GM15510 (cell line): Measurements from ENCODE around the gene S1PR5.

Experiments used
- POLR2A ChIP-seq: IDR thresholded peaks from 3 replicates; pipeline ENCODE4 v1.6.1; 2011; ENCODE audit warnings: borderline replicate concordance; ENCODE audit not compliant: insufficient read length; ENCODE audit errors: extremely low read depth

S1PR5 gene

GRCh38 chr19:10521461-10522171, 4.4 kb upstream of the S1PR5 start:
- TF ChIP-seq POLR2A = no peak

GRCh38 chr19:10520652-10521318, 3.5 kb upstream of the S1PR5 start:
- TF ChIP-seq POLR2A = no peak

DNA sequence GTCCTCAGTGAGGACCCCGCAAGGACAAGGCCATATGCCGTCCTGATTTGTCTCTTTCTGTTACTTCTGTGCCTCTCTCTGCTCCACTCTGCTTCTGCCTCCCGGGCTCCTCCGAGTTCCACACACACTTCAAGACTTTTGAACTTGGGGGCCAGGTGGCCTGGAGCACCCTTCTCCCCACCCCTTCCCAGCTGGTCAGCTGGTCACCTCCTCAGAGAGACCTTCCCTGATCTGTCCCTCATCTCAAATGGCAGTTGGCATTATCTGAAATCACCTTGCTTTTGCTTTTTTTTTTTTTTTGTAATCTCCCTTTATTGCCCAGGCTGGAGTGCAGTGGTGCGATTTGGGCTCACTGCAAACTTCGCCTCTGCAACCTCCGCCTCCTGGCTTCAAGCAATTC, 2.2 kb upstream of the S1PR5 start:
- no peak for TF ChIP-seq POLR2A

DNA sequence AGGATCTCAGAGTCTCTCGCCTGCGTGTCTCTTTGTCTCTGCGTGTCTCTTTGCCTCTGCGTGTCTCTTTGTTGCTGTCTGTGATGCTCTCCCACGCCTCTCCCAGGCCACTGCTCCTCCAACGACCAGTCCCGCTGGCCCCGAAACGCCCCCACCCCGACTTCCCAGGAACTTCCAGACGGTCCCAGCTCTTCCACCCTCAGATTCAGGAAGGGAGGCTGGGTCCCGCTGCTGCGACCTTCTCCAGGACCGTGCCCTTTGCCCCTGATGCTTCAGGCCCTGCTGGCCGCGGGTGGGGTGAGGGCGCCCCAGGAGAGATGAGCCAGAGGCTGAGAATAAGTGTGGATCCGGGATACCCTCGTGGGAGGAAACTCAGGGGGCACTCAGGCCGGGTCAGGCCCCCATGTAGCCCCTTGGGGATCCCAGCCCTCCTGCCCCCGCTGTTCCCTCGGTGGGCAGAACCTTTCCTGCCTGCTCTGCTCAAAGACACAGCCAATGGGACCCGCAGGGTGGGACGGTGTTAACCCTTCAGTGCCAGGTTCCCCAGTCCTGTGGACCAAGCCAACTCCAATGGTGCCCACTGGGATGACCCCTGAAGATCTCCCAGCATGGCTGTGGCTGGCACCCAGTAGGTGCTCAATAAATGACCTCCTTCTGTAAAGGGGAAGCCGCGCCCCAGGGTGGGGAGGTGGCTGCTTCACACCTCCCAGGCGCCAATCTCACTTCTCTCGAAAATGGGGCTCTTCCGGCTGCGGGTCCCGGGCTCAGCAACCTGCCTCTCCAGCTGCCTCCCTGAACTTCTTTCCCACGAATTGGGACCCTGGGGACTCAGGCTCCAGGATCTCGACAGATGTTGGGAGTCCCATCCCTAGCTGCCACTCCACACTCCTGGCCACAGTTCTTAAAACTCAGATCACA, 1.5 kb upstream of the S1PR5 start:
- TF ChIP-seq POLR2A = no peak

DNA sequence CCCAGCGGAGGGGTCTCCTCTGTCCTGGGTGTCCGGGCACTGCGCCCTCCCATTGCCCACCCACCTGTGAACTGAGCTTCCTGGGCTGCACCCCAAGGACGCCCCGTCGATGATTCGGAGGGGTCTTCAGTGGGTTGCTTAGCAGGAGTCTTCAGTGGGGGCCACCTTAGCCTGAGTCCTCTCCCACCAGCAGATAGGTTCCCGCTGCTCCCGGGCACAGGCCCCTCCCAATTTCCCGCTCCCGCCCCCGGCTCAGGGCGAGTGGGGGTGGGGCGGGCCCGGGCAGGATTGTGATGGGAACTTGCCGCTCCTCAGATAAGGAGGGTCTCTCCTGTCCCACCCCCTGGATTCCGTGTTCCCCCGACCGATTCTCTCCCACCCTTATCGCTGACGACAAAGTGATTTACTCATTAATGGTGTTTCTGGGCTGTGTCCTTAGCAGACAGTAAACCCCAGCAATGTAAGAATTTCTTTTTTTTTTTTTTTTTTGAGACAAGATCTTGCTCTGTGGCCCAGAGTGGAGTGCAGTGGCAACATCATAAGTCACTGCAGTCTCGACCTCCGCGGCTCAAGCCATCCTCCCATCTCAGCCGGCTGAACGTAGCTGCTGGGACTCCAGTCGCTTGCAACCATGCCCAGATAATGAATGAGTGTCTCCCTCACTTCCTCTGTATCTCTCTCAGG, 655 bp upstream of the S1PR5 start:
- no peak for TF ChIP-seq POLR2A

- TF ChIP-seq POLR2A = no peak
Measured at GRCh38 chr19:10516671-10517286, 468 bp downstream of the S1PR5 start.

- TF ChIP-seq POLR2A = no peak
Measured at GRCh38 chr19:10516064-10516385, 1.2 kb downstream of the S1PR5 start.

DNA sequence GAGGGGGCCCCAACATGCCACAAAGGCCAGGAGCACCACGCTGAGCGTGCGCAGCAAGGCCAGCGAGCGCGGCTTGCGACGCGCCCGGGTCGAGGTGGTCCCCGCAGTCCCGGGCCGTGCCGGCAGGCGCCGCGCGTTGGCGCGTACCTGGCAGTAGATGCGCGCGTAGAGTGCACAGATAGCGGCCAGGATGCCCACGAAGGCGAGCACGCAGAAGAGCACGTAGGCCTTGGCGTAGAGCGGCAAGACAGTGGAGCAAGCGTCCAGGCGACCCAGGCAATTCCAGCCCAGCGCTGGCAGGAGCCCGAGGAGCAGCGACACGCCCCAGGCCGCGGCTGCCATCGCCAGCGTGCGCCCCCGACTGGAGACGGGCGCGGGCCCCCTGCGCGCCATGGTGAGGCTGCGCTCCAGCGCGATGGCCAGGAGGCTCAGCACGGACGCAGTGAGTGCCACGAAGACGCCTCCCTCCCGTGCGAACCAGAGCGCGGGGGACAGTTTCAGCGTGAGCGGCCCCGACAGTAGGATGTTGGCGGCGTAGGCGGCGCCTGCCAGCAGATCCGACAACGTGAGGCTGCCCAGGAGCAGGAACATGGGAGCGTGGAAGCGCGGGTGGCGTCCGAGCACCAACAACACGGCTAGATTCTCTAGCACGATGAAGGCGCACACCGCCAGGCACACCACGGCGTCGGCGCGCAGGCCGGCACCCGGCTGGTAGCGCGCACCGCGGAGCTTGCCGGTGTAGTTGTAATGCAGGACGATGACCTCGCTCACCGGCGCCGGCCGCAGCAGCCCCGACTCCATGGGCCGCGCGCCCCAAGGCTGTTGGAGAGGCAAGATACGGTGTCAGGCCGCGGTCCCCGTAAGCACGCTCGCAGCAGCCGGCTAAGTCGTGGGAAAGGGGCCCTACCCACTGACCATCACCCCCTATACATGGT, 2.8 kb downstream of the S1PR5 start:
- TF ChIP-seq POLR2A = no peak

DNA sequence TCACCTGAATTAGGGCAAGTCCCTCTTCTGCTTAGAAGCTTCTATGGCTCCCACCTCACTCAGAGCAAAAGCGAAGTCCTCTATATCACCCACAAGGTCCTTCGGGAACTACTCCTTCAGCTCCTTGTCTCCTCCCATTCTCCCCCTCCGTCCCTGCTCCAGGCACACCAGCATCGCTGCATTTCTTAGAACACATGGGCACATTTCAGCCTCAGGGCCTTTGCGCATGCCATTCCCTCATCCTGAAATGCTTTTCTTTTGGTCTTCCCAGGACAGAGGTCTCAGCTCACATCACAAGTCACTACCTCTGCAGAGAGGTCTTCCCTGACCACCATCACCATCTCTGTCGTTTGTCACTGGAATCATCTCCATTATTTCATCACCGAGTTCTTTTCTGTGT, 4.0 kb downstream of the S1PR5 start:
- TF ChIP-seq POLR2A = no peak

- no peak for TF ChIP-seq POLR2A
Measured at GRCh38 chr19:10510301-10510802, 6.9 kb downstream of the S1PR5 start.

DNA sequence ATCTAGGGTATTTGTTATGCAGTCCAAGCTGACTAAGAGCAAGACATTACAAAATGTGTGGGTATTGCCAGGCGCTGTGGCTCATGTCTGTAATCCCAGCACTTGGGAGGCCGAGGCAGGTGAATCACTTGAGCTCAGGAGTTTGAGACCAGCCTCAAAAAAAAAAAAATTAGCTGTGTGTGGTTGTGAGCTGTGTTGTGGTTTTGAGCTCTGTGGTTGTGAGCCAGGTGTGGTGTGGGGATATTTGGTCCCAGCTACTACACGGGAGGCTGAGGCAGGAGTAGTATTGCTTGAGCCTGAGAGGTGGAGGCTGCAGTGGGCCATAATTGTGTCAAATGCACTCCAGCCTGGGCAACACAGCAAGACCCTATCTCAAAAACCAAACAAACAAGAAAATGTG, 8.5 kb downstream of the S1PR5 start:
- no peak for TF ChIP-seq POLR2A

DNA sequence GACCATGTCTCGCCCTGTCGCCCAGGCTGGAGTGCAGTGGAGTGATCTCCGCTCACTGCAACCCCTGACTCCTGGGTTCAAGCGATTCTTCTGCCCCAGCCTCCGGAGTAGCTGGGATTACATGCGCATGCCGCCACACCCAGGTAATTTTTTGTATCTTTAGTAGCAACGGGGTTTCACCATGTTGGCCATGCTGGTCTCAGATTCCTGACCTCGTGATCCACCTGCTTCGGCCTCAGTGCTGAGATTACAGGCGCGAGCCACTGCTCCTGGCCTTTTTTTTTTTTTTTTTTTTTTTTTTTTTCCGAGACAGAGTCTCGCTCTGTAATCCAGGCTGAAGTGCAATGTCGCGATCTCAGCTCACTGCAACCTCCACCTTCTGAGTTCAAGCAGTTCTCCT, 9.2 kb downstream of the S1PR5 start:
- no peak for TF ChIP-seq POLR2A

DNA sequence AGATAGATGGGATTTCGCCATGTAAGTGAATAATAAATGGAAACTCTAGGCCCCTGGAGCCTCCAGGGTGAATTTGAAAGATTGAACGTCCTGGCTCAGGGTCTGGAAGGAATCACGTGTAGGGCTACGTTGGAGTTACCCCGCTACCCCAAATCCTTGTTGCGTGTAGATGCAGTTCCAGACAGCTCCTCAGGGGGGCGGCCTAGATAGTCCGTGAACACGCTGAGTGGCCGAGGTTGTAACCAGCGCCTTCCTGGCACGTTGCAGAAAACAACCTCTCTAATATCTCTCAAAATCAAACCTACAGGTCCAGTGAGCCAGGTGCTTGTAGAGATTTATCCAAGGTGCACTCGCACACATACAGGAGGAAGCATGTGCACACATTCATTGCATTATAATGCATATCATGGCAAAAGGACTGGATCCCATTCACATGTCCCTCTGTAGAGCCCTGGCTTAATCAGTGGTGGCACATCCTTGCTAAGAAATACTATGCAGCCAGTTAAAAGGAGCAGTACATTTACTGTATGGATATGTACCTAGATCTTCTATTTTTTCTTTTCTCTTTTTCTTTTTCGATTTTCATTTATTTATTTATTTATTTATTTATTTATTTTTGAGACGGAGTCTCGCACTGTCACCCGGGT, 11.5 kb downstream of the S1PR5 start:
- TF ChIP-seq POLR2A = no peak

DNA sequence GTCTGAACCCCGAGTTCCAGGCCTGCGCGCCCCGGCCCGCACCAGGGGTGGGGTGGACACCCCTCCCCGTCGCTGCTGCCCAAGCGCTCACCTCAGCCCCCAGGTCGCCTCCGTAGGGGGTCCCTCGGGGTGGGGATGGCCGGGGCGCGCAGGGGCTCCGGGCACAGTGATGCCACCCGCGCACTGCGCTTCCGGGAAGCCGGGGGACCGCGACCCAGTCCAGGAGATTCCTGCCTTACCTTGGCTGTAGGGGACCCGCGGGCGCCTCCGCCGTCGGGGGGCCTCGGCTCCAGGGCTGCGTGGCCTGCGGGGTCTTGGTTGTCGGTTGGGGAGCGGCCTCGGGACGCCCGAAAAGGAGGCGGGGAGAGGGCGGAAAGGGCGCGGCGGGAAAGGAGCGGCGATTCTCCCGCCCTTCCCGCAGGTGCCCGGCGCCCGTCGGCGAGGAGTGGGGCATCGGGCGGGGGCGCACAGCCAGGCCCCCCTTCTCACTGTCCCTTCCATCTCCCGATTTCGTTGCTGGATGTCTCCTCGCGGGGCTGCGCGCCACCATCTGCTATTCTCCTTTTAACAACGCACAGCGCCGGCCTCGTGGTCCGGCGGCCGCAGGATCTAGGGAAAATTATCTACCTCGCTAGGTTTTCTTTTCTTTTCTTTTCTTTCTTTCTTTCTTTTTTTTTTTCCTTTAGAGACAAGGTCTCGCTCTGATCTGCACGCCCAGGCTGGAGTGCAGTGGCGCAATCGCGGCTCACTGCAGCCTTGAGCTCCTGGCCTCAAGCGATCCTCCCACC, 14.1 kb downstream of the S1PR5 start, which contains the start of gene KEAP1:
TSS of gene KEAP1 (minus strand) at position 355 of the 788 bp plus-strand sequence. CDS start 3,323 bp downstream, outside the sequence.
- TF ChIP-seq POLR2A = no peak
